Breast epithelium (tissue), 4 donors: ENCODE results near the gene RBM19. TPM values are rescaled to one million over a fixed set of nuclear protein-coding genes. Genes with fewer than 3 reads are reported as not detected.

Experiments used
- DNase-seq, 2 donors: peaks; one replicate each; pipeline ENCODE4 v3.0.0-alpha.2; 2019; ENCODE audit warnings: low spot score in 2 of 2
- H3K27ac ChIP-seq, 2 donors: fragments of 200-600 bp; sonication (generic) in 1 of 2; one replicate each; pipeline ENCODE4 v1.5.1; 2016 to 2019; ENCODE audit warnings: mild to moderate bottlenecking in 1 of 2
- H3K27me3 ChIP-seq, 2 donors: fragments of 200-600 bp; sonication (generic) in 1 of 2; one replicate each; pipeline versions ENCODE4 v1.5.1 to v1.6.0; 2017 to 2019; ENCODE audit warnings: control low read depth in 1 of 2, mild to moderate bottlenecking in 1 of 2
- H3K36me3 ChIP-seq: fragments of 200-600 bp; one replicate; pipeline ENCODE4 v1.5.1; 2019
- H3K4me1 ChIP-seq, 2 donors: fragments of 200-600 bp; sonication (generic); one replicate each; pipeline ENCODE4 v1.5.1; 2016 to 2019; ENCODE audit warnings: control low read depth in 1 of 2
- H3K4me3 ChIP-seq, 3 donors: fragments of 200-600 bp; sonication (generic); 1 replicate in 2 of 3; 2 replicates in 1 of 3; pipeline ENCODE4 v1.5.1; 2016 to 2019; ENCODE audit warnings: mild to moderate bottlenecking in 3 of 3, moderate library complexity in 2 of 3
- H3K9me3 ChIP-seq, 2 donors: fragments of 200-600 bp; sonication (generic) in 1 of 2; one replicate each; pipeline ENCODE4 v1.5.1; 2016 to 2019; ENCODE audit warnings: control low read depth in 1 of 2
- CTCF ChIP-seq, 3 donors: fragments of 450-650 bp; IDR thresholded peaks; one replicate each; pipeline ENCODE4 v1.5.1; 2016 to 2017; ENCODE audit warnings: antibody characterized with exemption in 3 of 3, mild to moderate bottlenecking in 3 of 3, moderate library complexity in 3 of 3
- POLR2A ChIP-seq: fragments of 450-650 bp; IDR thresholded peaks from one replicate; pipeline ENCODE4 v1.6.1; 2016; ENCODE audit warnings: antibody characterized with exemption, mild to moderate bottlenecking, moderate library complexity
- POLR2AphosphoS5 ChIP-seq, 3 donors: sonication (generic); formaldehyde crosslinking; IDR thresholded peaks; one replicate each; pipeline ENCODE4 v1.6.1; 2017; ENCODE audit warnings: antibody characterized with exemption in 3 of 3
- intact Hi-C: fragments of 100-400 bp; cut with DNase I; formaldehyde crosslinking; loops from one replicate; pipeline ENCODE4 v1.15.1; 2023; ENCODE audit warnings: low total_unique reads
- total RNA-seq, 3 donors: library from RNA; depleted of rRNA; stranded (reverse); fragments of >200 nt; gene quantifications; one replicate each; pipeline ENCODE4 v1.1.0, GENCODE V29; 2016

The RBM19 gene
- total RNA-seq, 3 donors from 2014 or later: 28.8 to 43.3 (median 42.6) TPM

GRCh38 chr12:113846883-113847755 lies 119.0 kb downstream of the RBM19 start:
- Histone ChIP-seq H3K27me3 (no peaks in the 10 kb centered on the region), H3K4me1 (no peaks in the 10 kb centered on the region), H3K36me3 (no peaks in the 10 kb centered on the region), H3K9me3 (no peaks in the 10 kb centered on the region), H3K27ac (no peak overlapping the region), H3K4me3 (no peak overlapping the region)
- no peak for DNase-seq
- no peak for TF ChIP-seq POLR2A
- no peak for TF ChIP-seq POLR2AphosphoS5 (IDR thresholded peaks at IDR 0.05)
- no peak for TF ChIP-seq CTCF (IDR thresholded peaks at IDR 0.05)
- intact Hi-C loops: no loop called here

GRCh38 chr12:113845900-113846674 lies 120.0 kb downstream of the RBM19 start:
- Histone ChIP-seq H3K4me1 (no peaks in the 10 kb centered on the region), H3K4me3 (no peak overlapping the region), H3K36me3 (no peaks in the 10 kb centered on the region), H3K27me3 (no peaks in the 10 kb centered on the region), H3K9me3 (no peaks in the 10 kb centered on the region), H3K27ac (no peak overlapping the region)
- TF ChIP-seq CTCF (IDR thresholded peaks at IDR 0.05) (no peak), POLR2AphosphoS5 (IDR thresholded peaks at IDR 0.05) (no peak), POLR2A (no peak)
- intact Hi-C loops: no loop called here
- no peak for DNase-seq

- intact Hi-C loops: no loop called here
- TF ChIP-seq CTCF (IDR thresholded peaks at IDR 0.05) (no peak), POLR2AphosphoS5 (IDR thresholded peaks at IDR 0.05) (no peak), POLR2A (no peak)
- no peaks in the 10 kb centered on the region for H3K36me3 ChIP-seq
These were observed 121.5 kb downstream of the RBM19 start for GRCh38 chr12:113844495-113845210.

DNA sequence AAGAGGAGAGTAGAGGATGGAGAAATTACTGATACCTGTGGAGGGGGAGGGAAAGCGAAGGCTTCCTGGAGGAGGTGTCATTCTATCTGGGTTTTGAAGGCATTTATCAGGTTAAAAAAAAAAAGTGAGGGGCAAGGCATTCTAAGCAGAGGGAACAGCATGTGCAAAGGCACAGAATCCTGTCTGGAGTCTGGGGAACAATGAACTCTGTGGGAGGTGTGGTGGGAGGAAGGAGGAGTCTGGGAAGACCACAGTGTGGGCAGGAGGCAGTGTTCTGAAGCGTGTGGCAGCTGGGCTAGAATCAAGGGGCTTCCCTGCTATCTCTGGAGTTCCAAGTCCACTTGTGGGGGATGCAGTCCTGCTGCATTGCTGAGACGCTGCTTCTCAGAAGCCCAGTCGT lies 123.4 kb downstream of the RBM19 start:
- intact Hi-C loops: no loop called here
- Histone ChIP-seq H3K27me3 (no peaks in the 10 kb centered on the region), H3K9me3 (no peaks in the 10 kb centered on the region), H3K36me3 (no peaks in the 10 kb centered on the region), H3K27ac (no peak overlapping the region), H3K4me3 (no peak overlapping the region), H3K4me1 (no peaks in the 10 kb centered on the region)
- TF ChIP-seq CTCF (IDR thresholded peaks at IDR 0.05) (no peak), POLR2AphosphoS5 (IDR thresholded peaks at IDR 0.05) (no peak), POLR2A (no peak)
- DNase-seq: no peak

More at GRCh38 chr12:113844495-113845210, 121.5 kb downstream of the RBM19 start:
- Histone ChIP-seq H3K9me3 (no peaks in the 10 kb centered on the region), H3K4me1 (no peaks in the 10 kb centered on the region), H3K27me3 (no peaks in the 10 kb centered on the region), H3K4me3 (no peak overlapping the region), H3K27ac (no peak overlapping the region)
- DNase-seq: no peak
